GM10266 (cell line): Measurements from ENCODE around the gene TBC1D8.

ENCODE experiments used
- DNase-seq: peaks from one replicate; pipeline ENCODE4 v3.0.0; 2012; ENCODE audit errors: extremely low spot score
- TF ChIP-seq, protein P1 (sequence below): IDR thresholded peaks from 2 replicates; pipeline ENCODE4 v1.5.1; 2012; ENCODE audit warnings: mild to moderate bottlenecking, low read depth; ENCODE audit not compliant: control insufficient read depth, insufficient read depth; ENCODE audit errors: missing control alignments

The TBC1D8 gene

DNA sequence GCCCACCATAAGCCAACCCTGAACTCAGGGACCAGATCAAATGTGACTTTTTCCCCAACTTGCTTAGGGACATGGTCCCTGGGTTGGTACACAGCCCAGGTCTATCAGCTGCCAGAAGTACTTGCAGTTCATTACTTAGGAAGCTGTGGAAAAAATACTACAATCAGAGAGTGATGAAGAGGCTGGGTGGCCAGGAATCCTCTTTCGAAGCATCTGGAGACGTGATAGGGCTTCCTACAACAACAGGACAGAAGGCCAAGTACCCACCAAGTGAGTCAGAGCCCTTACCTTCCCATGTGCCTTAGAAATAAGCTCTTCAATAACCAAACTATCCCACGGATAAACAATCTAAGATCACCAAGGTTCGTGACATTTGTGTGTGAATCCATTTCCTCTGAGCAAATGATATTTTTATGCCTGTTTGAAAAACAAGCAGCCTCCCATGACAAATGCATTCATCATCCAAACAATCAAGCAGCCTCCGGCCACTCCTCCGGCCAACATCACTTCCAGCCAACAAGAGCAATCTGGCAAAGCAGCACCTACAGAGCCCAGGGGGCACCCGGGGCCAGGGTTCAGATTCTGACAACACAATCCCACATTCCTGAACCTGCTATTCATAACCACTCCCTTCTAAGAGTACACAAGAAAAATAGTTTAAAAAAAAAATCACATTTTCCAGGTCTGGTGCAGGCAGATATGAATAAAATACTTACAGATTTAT lies 26.4 kb downstream of the TBC1D8 start:
- TF ChIP-seq, protein P1, sequence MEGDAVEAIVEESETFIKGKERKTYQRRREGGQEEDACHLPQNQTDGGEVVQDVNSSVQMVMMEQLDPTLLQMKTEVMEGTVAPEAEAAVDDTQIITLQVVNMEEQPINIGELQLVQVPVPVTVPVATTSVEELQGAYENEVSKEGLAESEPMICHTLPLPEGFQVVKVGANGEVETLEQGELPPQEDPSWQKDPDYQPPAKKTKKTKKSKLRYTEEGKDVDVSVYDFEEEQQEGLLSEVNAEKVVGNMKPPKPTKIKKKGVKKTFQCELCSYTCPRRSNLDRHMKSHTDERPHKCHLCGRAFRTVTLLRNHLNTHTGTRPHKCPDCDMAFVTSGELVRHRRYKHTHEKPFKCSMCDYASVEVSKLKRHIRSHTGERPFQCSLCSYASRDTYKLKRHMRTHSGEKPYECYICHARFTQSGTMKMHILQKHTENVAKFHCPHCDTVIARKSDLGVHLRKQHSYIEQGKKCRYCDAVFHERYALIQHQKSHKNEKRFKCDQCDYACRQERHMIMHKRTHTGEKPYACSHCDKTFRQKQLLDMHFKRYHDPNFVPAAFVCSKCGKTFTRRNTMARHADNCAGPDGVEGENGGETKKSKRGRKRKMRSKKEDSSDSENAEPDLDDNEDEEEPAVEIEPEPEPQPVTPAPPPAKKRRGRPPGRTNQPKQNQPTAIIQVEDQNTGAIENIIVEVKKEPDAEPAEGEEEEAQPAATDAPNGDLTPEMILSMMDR: no peak
- no peak for DNase-seq

DNA sequence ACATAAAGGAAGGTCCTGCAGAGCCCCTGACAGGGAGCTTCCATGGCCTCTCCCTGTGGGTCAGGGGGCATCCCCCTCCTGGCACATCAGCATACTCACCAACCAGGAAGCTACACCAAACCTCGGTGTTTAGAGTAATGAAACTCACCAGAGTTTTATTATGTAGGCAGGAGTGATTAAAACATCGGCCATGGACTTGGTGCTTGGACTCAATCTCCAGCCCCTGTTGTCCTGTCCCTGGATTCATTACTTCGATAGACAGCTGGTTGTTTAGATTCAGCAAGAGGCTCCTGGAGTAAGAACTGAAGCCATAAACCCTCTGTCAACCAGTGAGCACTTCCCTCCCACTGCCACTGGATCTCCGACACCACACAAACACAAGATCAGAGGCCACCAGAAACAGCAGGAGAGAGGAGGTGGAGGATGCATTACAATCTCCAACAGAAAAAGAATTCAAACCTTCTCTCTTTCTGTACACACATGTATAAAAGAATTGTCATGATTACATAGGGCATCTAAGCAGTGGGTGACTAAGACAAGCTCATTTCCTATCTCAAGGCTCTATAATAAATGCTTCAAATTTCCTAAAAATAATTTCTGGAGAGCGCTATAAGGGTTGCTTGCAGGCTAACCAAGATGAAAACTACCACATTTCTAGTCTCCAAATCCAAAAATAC lies 27.2 kb downstream of the TBC1D8 start:
- DNase-seq: no peak
- TF ChIP-seq, protein P1: no peak

DNA sequence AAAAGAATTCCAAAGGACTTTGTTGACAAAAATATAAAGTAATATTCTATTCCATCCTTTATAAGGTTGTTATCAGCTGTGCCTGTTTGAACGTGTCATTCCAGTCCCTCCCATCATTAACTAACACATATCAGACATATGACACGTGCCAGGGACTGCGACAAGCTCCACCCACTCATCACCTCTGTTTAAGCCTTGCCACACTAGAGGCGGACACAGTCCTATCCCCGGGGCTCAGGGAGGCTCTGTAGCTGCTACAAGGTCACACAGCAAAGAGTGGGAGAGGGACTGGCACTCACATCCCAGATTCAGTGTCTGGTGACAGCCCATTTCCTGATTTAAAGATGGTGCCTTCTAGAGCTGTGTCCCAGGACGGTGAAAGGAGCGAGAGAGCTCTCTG lies 30.0 kb downstream of the TBC1D8 start:
- TF ChIP-seq, protein P1: no peak
- no peak for DNase-seq

DNA sequence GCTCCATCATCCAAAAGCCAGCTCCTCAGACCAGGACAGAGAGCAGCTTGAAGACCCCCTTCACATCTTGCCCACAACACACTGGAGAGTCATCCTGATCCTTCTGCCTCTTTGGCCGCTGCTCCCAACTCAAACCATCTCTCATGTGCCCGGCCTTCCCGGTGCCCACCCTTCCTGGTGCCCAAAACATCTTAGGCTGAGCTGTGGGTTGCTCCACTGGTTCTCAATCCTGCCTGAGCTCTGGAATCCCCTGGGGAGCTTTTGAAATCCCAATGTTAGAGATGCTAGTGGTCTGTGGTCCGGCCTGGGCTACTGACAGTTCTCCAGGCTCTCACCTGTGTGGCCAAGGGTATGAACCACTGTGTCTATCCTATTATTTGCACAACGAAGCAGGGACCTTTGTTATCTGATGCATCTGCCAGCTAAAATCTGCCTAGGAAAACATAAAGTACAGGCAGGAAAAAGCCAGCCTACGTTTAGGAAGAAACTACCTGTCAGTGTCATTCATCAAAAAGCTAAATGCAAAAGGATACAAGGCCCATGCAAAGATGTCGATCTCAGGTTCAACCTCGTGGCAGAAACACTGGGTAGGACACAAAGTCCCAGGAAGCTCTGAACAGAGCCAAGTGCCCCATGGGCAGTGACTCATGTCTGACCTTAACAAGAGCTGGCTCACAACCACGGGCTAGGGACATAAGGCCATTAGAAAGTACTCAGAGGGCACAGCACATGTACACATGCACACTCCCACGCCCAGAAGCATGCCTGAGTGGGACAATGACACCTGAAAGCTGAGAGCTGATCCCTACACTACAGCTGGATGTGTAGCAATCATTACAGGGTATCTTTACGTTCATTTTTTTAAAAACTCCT lies 30.8 kb downstream of the TBC1D8 start:
- TF ChIP-seq, protein P1: no peak
- no peak for DNase-seq

DNA sequence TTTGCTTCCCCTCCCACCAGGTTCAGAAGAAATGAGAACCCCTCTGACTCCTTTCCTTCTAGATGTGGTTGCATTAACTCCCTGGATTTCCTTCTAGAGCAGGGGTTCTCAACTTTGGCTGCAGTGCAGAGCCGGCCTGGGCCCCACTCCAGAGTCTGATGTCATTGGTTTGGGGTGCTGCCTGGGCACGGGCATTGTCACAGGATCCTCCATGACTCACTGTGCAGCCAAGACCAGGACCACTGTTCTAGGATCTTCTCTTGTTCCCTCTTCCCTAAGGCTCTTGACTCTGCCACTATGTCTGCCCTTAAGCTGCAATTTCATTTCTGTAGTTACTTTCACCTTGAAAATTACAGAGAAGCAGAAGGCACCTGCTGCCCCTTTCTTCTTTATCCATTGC lies 31.8 kb downstream of the TBC1D8 start:
- no peak for DNase-seq
- TF ChIP-seq, protein P1: no peak

DNA sequence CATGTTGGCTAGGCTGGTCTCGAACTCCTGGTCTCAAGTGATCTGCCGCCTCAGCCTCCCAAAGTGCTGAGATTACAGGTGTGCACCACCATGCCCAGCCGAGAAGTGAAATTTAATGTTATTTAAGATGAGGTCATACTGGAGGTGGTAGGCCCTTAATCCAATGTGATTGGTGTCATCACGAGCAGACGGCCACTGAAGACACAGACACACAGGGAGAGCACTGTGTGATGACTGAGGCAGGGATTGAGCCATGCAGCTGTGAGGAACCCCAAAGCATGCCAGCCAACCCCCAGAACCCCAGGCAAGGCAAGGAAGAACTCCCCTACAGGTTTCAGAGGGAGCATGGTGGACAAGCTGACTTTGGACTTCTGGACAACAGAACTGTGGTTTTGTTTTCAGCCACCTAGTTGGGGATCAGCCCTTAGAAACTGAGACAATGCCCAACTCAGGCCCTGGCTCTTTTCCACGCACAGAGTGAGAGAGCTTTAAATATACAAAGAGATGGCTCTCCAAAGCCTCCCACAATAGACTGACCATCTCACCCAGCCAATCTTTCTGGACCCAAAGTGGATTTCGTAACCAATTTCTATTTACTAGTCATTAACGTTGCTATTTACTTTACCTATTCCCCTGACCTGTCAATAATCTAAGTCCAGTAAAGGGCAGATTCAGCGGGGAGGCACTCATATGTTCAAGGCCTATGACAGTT lies 34.2 kb downstream of the TBC1D8 start:
- no peak for DNase-seq
- TF ChIP-seq, protein P1: no peak
